Adrenal gland (tissue), 12 donors: ENCODE data around the gene TMEM40. TPM values are rescaled to one million over a fixed set of nuclear protein-coding genes. Genes with fewer than 3 reads are reported as not detected.

Experiments
- DNase-seq, 7 donors: peaks; one replicate each; pipeline ENCODE4 v3.0.0-alpha.2; 2019 to 2020
- H3K27ac ChIP-seq, 5 donors: fragments of 200-600 bp; sonication (generic) in 4 of 5; 1 replicate in 3 of 5; 2 replicates in 2 of 5; pipeline versions ENCODE4 v1.5.1 to v1.8.0; 2016 to 2020; ENCODE audit warnings: mild to moderate bottlenecking in 1 of 5
- H3K27me3 ChIP-seq: fragments of 200-600 bp; 2 replicates; pipeline ENCODE4 v1.8.0; 2021
- H3K36me3 ChIP-seq, 2 donors: fragments of 200-600 bp; replicated peaks in 1 of 2; 1 replicate in 1 of 2; 2 replicates in 1 of 2; pipeline versions ENCODE4 v1.5.1 to v1.8.0; 2018 to 2022
- H3K4me1 ChIP-seq, 2 donors: fragments of 200-600 bp; replicated peaks in 1 of 2; 1 replicate in 1 of 2; 2 replicates in 1 of 2; pipeline versions ENCODE4 v1.5.1 to v1.8.0; 2018 to 2021
- H3K4me3 ChIP-seq, 4 donors: fragments of 200-600 bp; sonication (generic) in 3 of 4; one replicate each; pipeline ENCODE4 v1.5.1; 2016 to 2018
- H3K9me3 ChIP-seq, 3 donors: fragments of 200-600 bp; sonication (generic) in 1 of 3; replicated peaks in 1 of 3; 1 replicate in 2 of 3; 2 replicates in 1 of 3; pipeline versions ENCODE4 v1.5.1 to v1.8.0; 2016 to 2021
- CTCF ChIP-seq, 6 experiments: fragments of 450-650 bp in 4 of 6; fragments of 200-600 bp in 2 of 6; sonication (generic) in 1 of 6; IDR thresholded peaks; 1 replicate in 5 of 6; 2 replicates in 1 of 6; pipeline versions ENCODE4 v1.5.1 to v1.8.0; 2016 to 2021; ENCODE audit warnings: antibody characterized with exemption in 6 of 6, mild to moderate bottlenecking in 2 of 6, moderate library complexity in 1 of 6
- POLR2A ChIP-seq, 2 donors: fragments of 450-650 bp; IDR thresholded peaks; one replicate each; pipeline ENCODE4 v1.6.1; 2017; ENCODE audit warnings: antibody characterized with exemption in 2 of 2, mild to moderate bottlenecking in 2 of 2, moderate library complexity in 1 of 2
- WGBS, 4 donors: extraction: QIAGEN DNeasy Blood & Tissue Kit in 2 of 4; methylation state at CpG; one replicate each; pipeline versions ENCODE4 v1.1.5 to v1.1.7; 2013 to 2017; 5-methylcytosine and 5-hydroxymethylcytosine counted together
- intact Hi-C, 2 donors: fragments of 100-400 bp; cut with DNase I; formaldehyde crosslinking; loops; one replicate each; pipeline versions ENCODE4 v1.14.1 to v1.15.0; 2022 to 2023
- polyA plus RNA-seq, 3 donors: library from polyadenylated mRNA; stranded (reverse); fragments of 200-250 nt in 2 of 3; fragments of 350-450 nt in 1 of 3; fragmentation: Illumina TruSeq in 1 of 3; extraction: RNeasy Lipid Tissue Mini Kit (QIAGEN cat#74804) in 1 of 3; gene quantifications; one replicate each; pipeline ENCODE4 v1.2.3, GENCODE V29; 2013 to 2014
- total RNA-seq, 9 donors: library from RNA; depleted of rRNA in 4 of 9; stranded (reverse); fragments of >200 nt in 4 of 9; fragments of 120-200 nt in 1 of 9; fragmentation: NEBNext Ultra II Directional in 1 of 9; extraction: Animal tissue kit (Norgen Biotek cat#: 25700) in 1 of 9; gene quantifications; one replicate each; pipeline versions ENCODE4 v1.1.0 to v1.2.4, GENCODE V29; 2013 to 2023
- donor health status: healthy with polysubstance abuse.
- donor health status: Bipolar disorder and iron deficiency.
- donor health status: DM: yes; HTN: yes; CAD: no.
- donor health status: DM: no; HTN: no; CAD: no.
- donor health status: DM: no; HTN: no; CAD: no.
- donor health status: DM: yes; HTN: yes; CAD: no.

TMEM40 gene
- total and polyA plus RNA-seq, 12 donors, result 0.17 to 1.5 (median 1.00) TPM; not detected in 8

GRCh38 chr3:12687948-12688347 is 71.1 kb downstream of the TMEM40 start:
- Histone ChIP-seq H3K4me1 (no peaks in the 10 kb centered on the region), H3K27ac (no peak overlapping the region), H3K4me3 (no peak overlapping the region), H3K36me3 (no peaks in the 10 kb centered on the region), H3K9me3 (no peaks in the 10 kb centered on the region), H3K27me3 (no peaks in the 10 kb centered on the region)
- peak in 6 of 7 donors; percentile 30 to 67 (median 53) for DNase-seq
- no peak for TF ChIP-seq CTCF (IDR thresholded peaks at IDR 0.05)
- TF ChIP-seq POLR2A (IDR thresholded peaks at IDR 0.05), result no peak
- intact Hi-C loops, result no loop called here
- WGBS, 4 donors, result 37 to 44% (median 44%) methylated on average over 4 of the region's 4 CpGs

GRCh38 chr3:12686096-12686495 is 73.0 kb downstream of the TMEM40 start:
- no peaks in the 10 kb centered on the region for H3K27me3 ChIP-seq
- H3K9me3 ChIP-seq, result no peaks in the 10 kb centered on the region
- H3K4me1 ChIP-seq, result peaks cover 6 to 8% of the 10 kb centered on the region in 2 donors
- H3K27ac ChIP-seq, result no peak overlapping the region
- TF ChIP-seq POLR2A (IDR thresholded peaks at IDR 0.05) (no peak), CTCF (IDR thresholded peaks at IDR 0.05) (no peak)
- WGBS, 4 donors, result 85 to 96% (median 88%) methylated on average over 3 of the region's 3 CpGs
- no peak overlapping the region for H3K4me3 ChIP-seq
- DNase-seq, result no peak
- H3K36me3 ChIP-seq, result no peaks in the 10 kb centered on the region
- intact Hi-C loops, result no loop called here

Other genes starting within 250 kb of the TMEM40 start
- not detected for gene MKRN2OS, start 213.8 kb downstream of the TMEM40 start, total RNA-seq
- not detected for gene MKRN2OS, start 213.8 kb downstream of the TMEM40 start, polyA plus RNA-seq
- gene MKRN2, start 202.2 kb downstream of the TMEM40 start, total RNA-seq, result 10 to 100 TPM; 22.3 to 40.9 (median 24.0) TPM
- gene MKRN2, start 202.2 kb downstream of the TMEM40 start, polyA plus RNA-seq, result 10 to 100 TPM; 15.8 to 24.9 (median 17.1) TPM
- gene RAF1, start 95.1 kb downstream of the TMEM40 start, total RNA-seq, result 100 to 1,000 TPM in 1 of 9 donors, 10 to 100 TPM in 8; 62.2 to 110 (median 73.5) TPM
- 10 to 100 TPM; 45.9 to 70.2 (median 52.0) TPM for gene RAF1, start 95.1 kb downstream of the TMEM40 start, polyA plus RNA-seq
- gene CAND2, start 37.4 kb upstream of the TMEM40 start, total RNA-seq, result 10 to 100 TPM in 4 of 9 donors, 1 to 10 TPM in 5; 6.2 to 17.9 (median 9.4) TPM
- gene CAND2, start 37.4 kb upstream of the TMEM40 start, polyA plus RNA-seq, result 1 to 10 TPM; 1.1 to 7.5 (median 4.7) TPM
- 1,000 to 10,000 TPM in 6 of 9 donors, 100 to 1,000 TPM in 3; 695 to 2,605 (median 1,276) TPM for gene RPL32, start 82.3 kb upstream of the TMEM40 start, total RNA-seq
- 1,000 to 10,000 TPM; 1,244 to 2,745 (median 2,081) TPM for gene RPL32, start 82.3 kb upstream of the TMEM40 start, polyA plus RNA-seq